D341Med (cell line): Measurements from ENCODE around the gene PDP2.
"Not testable (repeated sequence)": the region's sequence is repeated elsewhere in the genome, so short reads cannot be mapped to it uniquely, and the experiment has no call there.

ENCODE experiments used
- DNase-seq: peaks from one replicate; pipeline ENCODE4 v3.0.0; 2012; ENCODE audit warnings: low spot score

The PDP2 gene

DNA sequence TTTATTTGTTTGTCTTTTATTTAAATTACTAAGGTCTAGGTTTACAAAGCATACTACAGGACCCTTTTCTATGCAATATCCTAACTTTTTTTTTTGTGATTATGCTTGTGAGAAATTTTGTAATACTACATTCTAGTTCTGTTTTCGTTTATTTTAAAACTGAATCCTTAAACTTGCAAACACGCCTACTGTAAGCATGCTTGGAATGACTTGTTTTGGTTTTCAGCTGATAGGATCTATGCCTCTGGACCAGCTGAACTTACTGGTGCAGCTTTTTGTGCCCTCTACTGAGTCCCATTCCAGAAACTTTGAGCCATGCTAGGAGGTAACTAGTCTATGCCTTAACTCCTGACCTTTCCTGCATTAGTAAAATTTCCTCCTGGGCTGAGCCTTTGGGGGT lies 6.0 kb downstream of the PDP2 start:
- no peak for DNase-seq

DNA sequence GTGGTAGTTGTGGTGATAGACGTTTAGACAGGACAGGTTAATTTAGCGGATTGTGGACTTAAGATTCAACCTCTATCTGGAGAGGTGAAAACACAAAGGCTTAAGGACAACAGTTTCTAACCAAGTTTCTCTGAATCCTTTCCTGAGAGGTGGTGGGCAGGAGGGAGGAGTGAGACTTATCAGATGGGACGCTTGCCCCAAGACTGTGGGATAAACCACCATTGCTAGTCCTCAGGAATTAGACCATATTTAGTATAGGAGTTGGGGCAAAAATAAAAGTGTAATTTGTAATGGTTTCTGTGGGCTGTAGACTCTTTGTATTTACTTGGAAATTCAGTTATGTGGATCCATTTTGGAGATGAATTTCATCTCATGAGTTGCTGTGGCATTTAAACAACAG lies 6.6 kb downstream of the PDP2 start:
- no peak for DNase-seq

DNA sequence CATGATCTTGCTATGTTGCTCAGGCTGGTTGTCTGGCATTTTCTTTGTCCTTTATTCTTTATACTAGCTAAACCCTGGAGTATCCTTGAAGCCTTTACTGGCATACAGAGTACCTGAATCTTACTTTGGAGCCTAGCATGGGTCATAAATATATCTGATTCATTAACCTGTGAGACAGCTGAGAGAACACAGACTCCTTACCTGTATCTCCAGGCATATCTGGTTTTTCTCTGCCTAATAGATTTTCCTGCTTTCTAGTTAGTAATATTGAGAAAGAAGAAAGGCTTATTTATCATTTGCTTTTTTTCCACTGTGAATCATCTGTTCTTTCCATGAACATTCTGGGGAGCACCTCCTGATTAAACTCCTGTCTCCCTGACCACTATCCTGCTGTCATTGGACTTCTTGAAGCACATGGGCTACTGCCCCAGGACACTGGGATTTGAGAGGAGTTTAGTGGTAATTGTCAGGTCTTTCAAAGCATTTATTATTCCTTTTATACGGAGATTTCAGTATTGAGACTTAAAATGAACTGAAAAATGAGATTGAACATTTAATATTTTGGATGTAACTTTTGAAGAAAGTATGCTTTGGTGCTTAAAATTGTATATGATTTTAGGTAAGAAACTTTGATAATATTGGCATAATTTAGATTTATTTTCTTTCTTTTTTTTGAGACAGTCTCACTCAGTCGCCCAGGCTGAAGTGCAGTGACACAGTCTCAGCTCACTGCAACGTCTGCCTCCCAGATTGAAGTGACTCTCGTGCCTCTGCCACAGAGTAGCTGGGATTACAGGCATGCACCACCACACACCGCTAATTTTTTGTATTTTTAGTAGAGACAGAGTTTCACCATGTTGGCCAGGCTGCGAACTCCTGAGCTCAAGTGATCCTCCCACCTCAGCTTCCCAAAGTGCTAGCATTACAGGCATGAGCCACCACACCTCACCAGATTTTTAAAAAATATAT lies 8.6 kb downstream of the PDP2 start:
- no peak for DNase-seq

DNA sequence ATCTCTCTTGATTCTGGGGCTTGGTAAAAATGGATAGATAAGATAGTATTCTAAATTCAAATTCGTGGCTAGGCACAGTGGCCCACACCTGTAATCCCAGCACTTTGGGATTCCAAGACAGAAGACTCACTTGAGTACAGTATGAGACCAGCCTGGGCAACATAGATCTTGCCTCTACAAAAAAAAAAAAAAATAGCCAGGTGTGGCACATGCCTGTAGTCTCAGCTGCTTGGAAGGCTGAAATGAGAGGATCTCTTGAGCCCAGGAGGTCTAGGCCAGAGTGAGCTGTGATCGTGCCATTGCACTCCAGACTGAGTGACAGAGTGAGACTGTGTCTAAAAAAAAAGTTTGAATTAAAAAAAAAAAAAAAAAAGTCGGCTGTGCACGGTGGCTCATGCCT lies 9.3 kb downstream of the PDP2 start:
- no peak for DNase-seq

DNA sequence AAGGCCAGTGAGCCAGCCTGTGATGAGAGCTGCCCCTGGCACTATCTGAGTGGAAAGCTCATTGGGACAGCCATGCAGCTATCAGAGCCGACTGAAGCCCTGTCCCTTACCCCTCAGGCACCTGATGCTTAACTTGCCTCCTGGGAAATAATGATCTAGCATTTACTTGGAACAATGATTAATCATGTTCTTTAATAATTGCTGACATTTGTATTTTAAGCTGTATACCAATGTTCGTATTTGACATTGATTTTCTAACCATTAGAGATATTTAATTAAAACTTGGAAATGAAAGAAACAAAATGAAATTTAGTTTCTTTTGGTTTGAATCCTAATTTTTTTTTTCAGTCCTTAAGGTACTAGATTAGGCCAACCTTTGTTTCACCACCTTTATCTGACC lies 10.5 kb downstream of the PDP2 start:
- DNase-seq: no peak

DNA sequence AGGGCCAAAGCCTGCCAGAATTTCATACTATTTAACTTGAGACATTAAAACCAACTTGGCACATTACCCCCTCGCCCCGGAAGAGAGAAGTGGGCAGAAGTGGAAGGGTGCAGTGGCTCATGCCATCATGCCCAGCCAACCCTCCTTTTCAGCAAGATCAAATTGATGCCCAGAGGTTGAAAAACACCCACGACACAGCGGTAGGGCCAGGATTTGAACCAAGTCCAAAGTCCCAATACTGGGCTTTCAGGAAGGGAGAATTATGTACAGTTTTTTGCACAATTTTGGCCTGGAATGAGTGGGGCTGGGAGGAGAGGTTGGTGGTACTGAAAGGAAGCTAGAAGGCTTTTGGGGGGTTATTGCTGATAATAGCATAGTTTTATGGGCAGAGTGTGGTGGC lies 11.0 kb downstream of the PDP2 start:
- no peak for DNase-seq

DNA sequence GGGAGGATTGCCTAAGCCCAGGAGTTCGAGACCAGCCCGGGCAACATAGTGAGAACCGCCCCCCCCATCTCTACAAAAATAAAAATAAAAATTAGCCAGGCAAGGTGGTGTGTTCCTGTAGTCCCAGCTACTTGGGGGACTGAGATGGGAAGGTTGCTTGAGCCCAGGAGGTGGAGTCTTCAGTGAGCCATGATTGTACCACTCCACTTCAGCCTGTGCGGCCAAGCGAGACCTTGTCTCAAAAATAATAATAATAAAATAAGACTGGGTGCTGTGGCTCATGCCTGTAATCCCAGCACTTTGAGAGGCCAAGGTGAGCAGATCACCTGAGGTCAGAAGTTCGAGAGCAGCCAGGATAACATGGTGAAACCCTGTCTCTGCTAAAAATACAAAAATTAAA lies 11.5 kb downstream of the PDP2 start:
- no peak for DNase-seq

DNA sequence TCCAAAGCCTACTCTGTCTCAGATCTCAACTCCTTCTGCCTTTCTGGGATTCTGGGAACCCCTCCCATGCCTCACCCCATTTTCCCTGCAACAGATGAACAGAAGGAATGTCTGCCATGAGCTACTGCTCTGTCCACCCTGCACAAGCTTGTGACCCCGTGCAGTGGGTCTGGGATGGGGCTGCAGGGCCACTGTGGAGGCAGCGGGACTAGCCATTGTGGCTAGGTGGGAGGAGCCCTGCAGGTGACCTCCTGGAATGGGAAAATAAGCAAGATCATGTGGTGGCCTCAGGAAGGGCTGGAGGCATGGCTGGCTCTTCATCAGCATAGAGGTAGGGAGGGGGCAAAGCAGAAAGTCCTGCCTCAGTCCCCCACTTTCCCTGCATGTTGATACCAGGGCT lies 13.7 kb downstream of the PDP2 start:
- DNase-seq: no peak

DNA sequence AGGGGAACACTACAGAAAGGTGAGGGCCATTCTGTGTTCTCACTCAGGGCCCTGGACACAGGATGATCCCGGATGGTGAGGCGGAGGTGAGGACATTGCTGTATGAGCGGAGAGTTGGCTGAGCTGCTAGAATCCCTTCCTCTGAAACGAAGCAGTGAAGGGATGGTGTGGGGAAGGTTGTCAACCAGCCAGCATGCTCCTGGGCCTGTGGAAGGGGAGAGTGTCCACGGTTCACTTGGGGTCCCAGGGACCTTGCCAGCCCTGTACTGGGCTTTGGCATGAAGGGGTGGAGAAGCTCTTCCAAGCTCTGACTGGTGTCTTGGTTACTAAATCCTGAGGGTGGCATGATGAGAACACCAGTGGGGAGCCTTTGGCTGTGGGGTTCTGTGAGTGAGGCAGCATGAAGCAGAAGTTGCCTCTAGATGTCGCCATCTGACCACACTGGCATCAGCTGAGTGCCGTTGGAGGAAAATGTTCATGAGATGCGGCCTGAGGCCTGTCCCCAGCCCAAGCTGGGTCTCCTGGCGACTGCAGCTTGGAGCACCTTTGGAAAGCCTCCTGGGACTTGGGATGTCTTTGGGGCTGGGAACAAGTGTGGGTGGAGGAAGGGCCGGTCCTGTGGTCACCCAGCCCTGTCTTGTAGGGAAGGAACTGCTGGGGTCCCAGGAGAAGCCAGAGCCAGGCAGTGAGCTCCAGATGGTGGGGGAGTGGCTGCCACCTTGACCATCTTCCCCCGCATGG lies 14.8 kb downstream of the PDP2 start:
- DNase-seq: peak; percentile 84

DNA sequence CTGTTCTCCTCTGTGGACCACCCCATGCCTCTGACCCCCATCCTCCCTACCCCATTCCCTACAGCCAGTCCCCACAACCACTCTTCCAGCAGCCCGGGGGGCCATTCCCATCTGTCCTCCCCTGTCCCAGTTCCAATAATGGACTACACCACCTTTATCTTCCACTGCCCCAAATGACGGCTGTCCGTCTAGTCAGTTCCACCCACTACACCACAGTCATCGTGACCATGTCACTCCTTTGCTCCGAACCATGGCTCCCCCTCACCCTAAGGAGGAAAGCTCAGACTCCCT lies 15.3 kb downstream of the PDP2 start:
- DNase-seq: no peak

DNA sequence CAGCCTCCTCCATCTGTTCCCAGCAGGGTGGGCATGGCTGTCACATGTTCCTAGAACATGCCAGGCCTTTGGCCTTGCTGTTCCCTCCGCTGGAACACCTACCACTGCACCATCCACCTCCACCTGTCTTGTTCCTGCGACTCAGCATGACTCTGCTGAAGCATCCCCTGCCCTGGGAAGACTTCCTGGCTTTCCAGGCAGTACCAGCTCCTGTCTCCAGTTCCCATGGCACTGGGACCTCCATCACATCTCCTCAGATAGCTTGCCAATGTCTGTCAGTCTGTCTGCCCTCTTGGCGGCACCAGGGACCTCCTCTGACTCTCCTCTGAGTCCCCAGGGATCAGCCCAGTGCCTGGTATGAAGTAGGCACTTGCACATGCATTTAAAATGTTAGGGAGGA lies 15.7 kb downstream of the PDP2 start:
- DNase-seq: no peak

DNA sequence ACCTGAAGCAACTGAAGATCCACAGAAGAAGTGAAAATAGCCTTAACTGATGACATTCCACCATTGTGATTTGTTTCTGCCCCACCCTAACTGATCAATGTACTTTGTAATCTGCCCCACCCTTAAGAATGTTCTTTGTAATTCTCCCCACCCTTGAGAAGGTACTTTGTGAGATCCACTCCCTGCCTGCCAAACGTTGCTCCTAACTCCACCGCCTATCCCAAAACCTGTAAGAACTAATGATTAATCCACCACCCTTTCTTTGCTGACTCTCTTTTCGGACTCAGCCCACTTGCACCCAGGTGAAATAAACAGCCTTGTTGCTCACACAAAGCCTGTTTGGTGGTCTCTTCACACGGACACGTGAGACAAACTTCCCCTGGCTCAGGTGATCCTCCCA lies 16.4 kb downstream of the PDP2 start:
- DNase-seq: not testable (repeated sequence)

DNA sequence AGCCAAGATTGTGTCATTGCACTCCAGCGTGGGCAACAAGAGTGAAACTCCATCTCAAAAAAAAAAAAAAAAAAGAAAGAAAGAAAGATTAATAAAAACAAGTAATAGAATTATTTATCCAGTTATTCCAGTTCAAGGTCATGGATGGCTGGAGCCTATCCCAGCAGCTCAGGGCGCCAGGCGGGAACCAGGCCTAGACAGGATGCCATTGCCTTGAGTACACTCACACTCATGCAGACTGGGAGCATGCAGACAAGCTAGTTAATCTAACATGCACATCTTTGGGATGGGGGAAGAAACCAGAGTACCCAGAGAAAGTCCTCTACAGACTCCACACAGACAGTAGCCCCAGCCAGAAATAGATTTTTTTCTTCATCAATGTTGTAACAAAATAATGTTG lies 17.9 kb downstream of the PDP2 start:
- no peak for DNase-seq

DNA sequence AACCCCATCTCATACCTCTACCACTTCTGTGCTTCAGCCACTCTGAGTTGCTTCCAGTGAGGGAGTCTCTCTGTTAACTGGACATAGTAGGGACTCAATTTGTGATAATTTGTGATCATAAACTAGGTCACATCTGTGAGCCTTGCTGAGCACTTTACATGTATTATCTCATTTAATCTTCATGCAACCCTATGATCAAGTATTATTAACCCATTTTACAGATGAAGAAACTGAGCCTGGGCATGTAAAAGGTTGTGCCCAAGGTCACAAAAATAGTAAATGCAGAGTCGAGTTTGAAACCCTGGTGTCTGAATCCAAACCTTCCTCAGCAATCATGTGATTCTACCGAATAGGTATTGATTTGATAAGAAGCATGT lies 18.6 kb downstream of the PDP2 start:
- DNase-seq: no peak

DNA sequence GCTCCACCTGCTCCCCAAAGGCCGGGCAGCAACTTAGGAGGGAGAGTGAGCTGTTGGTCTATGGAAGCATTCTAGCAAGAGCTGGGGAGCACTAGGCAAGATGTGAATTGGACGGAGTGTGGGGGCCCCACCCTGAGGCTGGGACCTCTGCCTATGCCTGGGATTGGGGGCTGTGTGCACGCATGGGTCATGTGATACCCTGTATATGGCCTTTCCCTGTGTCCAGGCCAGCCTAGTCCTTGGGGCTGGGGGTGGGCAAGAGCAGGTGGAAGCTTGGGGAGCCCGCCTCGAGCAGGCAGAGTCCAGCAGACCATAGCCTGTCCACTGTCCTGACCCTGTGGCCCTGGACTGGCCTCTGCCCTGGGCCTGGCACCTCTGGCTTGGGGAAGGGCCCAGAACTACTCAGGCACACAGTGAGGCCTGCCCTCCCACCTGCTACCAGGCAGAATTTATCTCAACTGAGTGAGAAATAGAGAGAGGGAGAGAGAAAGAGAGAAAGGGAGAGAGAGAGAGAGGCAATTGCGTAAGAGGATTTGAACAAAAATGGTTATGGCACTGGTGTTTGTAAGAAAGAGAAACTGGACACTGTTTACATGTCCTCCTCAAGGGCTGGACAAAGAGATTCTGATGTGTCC lies 19.1 kb downstream of the PDP2 start:
- DNase-seq: peak; percentile 21

DNA sequence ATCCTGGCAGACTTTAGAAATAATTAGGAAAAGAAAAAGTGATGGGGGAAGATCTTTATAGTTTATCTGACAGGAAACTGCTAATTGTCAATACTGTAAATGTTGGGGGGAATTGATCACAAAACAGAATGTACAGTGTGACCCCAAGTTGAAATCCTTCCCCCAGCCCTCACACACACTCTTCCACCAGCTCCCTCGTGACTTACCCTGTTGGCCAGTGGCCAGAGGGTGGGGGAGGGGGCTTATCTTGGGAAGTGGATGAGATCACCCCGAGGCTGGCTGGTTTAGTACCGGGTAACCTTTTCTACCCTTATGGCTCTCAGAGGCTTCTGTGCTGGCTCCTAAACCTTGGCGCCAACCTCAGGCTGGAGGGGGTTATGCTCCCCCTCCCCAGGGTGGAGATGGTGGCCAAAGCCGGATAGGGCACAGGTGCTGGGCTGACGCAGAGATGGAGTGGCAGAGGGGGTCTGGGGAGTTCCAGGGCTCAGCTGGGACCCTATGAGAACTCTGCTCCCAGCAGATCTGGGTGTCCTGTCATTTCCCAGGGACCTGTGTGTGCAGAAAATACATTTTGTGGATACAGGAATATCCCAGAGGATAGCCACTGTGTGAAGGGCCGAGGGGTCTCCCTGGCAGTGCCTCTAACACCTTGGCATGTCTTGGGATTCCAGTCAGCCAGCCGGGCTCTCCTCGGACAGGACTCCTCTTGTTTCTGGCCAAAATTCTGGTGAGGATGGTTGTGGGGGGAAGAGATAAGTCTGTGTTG lies 19.8 kb downstream of the PDP2 start:
- peak; percentile 52 for DNase-seq

DNA sequence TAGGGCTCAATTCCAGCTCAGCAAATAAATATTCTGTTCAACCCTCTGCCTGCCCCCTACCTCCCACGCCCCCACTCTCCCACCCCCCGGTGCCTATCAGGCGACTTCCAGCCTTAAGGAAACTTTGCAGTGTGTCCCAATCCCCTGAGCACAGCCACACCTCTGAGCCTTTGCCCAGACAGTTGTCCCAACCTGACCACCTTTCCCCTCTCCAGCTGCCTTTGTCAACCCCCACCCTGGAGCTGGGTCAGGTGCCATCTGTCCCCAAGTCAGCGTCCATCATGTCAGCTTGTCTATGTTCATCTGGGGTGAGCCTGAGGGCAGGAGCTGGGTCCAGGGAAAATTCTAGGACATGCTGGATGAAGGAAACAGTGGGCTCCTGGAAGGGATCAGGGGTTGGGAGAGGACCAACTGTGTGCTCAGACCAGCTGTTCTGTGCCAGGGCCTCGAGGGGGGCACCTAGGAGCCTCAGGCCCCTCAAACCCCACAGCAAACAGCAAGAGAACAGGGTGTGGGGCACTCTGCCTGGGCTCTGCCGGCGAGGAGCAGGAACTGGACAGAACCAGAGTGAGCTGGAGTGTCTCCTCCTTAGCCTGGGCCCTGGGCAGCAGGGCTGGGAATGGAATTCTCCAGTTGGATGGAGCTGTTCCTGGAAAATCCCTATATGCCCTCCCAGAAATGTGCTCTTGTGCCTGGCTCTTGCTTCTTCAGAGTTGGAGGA lies 20.6 kb downstream of the PDP2 start:
- DNase-seq: no peak

DNA sequence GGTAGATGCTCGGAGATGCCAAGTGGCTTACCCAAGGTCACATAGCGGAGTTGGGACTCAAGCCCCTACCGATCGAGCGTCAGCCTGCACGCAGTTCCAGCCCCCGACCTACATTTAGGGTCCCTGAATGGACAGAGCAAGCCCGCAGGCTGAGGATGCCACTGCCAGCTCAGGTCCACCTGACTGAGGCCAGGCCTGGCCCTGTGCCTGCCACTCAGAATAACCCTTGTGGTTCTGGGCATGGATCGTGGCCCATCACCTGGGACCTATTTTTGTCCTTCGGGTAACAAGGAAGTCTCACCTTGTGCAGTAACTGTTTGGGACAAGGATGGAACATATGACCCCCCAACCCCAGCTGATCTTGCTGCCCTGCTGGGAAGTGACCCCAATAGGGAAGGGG lies 21.3 kb downstream of the PDP2 start:
- no peak for DNase-seq

DNA sequence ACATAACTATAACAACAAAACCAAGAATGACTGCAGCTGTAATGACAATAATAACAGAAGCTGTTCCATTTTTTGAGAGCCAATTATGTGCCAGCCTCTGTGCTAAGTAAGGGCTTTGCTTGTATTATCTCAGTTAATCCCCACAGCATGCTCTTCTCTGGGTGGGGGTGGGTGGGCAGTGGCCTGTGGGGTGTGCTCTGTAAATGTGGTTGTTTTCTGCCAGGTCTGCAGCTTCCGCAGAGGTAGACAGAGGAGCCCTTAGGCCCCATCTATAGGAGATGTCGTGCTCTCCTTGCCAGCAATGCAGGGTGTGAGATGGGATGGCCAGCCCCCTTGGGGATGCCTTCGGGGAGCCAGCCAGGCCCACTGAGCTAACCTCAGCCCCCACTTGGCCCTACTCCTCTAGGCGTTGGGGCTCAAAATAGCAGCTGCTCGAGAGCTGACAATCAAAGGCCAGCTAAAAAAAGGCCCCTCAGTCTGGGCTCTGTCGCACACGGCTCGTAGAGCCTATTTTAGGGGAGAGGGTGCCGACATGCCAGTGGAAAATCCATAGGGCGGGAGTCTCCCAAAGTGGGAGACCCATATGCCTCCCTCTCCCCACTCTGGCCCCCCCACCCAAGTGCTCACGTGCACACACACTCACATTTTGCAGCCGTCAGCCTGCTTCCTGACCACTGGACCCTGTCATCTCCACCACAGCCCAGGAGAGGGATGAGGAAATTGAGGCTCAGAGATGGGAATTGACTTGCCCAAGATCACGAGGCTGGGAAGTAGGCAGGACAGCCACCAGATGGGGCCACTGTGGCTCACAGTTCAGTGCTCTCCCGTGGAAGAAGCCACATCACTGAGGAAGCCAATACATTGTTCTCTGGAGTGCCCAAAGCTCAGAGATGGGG lies 22.6 kb downstream of the PDP2 start:
- DNase-seq: peak; percentile 69

DNA sequence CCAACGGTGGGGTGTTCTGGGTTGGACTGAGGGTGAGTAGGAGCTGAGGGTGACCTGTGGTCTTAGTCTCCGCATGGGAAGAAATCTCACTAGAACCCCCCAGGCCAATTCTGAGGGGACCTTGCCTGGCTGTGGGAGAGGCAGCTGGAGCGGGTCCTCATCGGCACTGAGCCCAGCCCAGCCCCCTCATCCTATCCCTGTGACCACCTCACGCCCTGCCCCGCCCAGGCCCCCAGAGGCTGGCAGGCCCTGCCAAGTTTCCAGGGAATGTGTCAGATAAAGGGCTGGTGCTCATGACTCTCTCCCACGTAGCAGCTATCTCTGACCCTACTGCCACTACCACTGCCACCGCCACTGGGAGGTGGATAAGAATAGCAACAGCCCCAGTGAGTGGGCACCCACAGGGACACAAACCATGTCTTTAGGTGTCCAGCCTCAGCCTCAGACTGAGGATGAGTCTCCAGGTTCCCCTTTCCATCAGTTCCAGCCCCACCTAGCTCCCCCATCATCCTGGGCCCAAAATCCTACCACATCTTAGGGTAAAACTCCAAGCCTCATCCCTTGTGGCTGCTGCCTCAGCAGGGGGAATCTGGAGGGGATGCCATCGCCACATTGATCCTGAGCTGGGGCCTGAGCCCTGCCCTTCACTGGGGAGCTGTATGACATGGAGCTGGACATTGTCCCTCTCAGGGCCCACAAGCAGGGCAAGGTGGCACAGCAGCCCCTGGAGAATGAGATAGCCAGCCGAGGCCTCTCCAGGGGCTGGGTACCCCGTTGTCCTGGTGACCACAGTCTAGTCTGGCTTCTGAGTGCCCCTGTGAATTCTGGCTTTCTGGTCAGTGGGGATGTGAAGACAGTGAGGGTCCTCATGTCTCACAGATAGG lies 23.5 kb downstream of the PDP2 start:
- no peak for DNase-seq
